ENCODE data around the gene GUCY1A1.

DNA sequence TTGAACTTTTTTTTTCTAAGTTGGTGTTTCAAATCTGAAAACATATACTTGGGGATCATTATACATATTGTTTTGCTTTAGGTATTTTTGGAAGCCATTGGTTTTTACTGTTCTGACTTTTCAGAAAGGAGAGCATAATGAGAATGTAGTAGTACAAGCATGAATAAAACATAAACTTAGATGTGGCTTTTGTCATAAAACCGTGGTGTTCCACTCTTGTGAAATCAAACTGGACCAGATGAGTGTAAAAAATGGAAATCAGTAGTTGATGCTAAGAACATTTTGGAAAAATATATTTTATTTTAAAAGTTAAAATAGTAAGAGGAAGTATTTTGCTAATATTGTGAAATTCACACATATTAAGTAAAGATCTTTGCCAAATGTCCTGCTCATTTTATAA, 29.6 kb downstream of the GUCY1A1 start:
- no peak for TF ChIP-seq POLR2AphosphoS5 (IDR thresholded peaks at IDR 0.05)
- TF ChIP-seq, protein P1, sequence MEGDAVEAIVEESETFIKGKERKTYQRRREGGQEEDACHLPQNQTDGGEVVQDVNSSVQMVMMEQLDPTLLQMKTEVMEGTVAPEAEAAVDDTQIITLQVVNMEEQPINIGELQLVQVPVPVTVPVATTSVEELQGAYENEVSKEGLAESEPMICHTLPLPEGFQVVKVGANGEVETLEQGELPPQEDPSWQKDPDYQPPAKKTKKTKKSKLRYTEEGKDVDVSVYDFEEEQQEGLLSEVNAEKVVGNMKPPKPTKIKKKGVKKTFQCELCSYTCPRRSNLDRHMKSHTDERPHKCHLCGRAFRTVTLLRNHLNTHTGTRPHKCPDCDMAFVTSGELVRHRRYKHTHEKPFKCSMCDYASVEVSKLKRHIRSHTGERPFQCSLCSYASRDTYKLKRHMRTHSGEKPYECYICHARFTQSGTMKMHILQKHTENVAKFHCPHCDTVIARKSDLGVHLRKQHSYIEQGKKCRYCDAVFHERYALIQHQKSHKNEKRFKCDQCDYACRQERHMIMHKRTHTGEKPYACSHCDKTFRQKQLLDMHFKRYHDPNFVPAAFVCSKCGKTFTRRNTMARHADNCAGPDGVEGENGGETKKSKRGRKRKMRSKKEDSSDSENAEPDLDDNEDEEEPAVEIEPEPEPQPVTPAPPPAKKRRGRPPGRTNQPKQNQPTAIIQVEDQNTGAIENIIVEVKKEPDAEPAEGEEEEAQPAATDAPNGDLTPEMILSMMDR (IDR thresholded peaks at IDR 0.05), result no peak
